HL-60/S4 treated with phorbol 12-myristate 13-acetate at 8.2 ng/mL for 4 days and 3 days (cell line): ENCODE results near the gene THOC6.
"Not testable (repeated sequence)": the region's sequence is repeated elsewhere in the genome, so short reads cannot be mapped to it uniquely, and the experiment has no call there.

ENCODE experiments used
- in situ Hi-C: fragments of 300-500 bp; cut with MboI; formaldehyde crosslinking; loops from 2 replicates; pipeline ENCODE4 v1.15.0; 2022; ENCODE audit warnings: low sequenced_read_pairs

Gene THOC6

DNA sequence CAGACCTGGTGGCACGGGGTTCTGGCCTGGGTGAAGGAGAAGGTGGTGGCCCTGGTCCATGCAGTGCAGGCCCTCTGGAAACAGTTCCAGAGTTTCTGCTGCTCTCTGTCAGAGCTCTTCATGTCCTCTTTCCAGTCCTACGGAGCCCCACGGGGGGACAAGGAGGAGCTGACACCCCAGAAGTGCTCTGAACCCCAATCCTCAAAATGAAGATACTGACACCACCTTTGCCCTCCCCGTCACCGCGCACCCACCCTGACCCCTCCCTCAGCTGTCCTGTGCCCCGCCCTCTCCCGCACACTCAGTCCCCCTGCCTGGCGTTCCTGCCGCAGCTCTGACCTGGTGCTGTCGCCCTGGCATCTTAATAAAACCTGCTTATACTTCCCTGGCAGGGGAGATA, 45.3 kb downstream of the THOC6 start:
- in situ Hi-C loops, result not testable (repeated sequence)

DNA sequence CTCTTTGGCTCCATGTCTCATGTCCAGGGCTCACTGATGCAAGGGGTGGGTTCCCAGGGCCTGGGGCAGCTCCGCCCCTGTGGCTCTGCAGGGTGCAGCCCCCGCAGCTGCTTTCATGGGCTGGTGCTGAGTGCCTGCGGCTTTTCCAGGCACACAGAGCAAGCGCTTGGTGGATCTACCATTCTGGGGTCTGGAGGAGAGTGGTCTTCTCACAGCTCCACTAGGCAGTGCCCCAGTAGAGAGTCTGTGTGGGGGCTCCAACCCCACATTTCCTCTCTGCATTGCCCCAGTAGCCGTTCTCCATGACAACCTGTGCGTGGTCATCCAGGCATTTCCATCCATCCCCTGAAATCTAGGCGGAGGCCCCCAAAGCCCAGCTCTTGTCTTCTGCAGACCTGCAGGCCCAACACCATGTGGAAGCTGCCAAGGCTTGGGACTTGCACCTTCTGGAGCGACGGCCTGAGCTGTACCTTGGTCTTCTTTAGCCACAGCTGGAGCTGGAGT, 46.8 kb downstream of the THOC6 start:
- in situ Hi-C loops, result no loop called here

DNA sequence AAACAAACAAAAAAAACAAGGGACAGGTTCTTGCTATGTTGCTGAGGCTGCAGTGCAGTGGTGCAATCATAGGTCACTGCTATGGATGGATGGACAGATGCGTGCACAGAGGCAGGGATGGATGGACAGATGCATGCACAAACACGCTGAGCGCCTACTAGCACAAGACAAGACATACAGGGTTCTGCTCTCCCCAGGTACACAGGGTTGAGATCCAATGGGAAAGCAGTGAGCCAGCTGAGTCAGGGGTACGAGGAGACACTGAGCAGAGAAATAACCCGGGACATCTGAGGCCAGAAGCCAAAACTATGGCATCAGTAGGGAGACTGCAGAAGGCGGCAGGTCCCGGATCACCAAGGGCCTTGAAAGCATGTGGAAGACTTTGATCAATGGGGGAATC, 47.8 kb downstream of the THOC6 start:
- in situ Hi-C loops, result no loop called here

DNA sequence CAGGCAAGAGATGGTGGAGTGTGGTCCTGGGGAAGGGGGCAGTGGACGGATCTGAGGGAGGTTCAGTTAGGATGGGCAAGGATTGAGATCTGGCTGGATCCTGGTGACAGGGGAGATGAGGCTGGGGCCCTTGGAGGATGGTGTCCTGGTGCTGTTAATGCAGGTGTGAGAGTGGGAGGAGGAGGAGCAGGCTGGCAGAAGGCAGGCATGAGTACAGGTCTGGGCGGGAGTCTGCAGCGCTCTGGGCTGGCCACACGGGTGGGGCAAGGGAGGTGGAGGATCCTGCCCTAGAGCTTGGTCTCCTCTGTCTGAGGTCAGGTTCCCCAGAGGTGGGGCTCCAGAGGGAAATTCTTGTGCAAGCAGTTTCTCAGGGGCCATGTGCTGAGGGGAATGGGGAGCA, 48.3 kb downstream of the THOC6 start:
- in situ Hi-C loops, result not testable (repeated sequence)

DNA sequence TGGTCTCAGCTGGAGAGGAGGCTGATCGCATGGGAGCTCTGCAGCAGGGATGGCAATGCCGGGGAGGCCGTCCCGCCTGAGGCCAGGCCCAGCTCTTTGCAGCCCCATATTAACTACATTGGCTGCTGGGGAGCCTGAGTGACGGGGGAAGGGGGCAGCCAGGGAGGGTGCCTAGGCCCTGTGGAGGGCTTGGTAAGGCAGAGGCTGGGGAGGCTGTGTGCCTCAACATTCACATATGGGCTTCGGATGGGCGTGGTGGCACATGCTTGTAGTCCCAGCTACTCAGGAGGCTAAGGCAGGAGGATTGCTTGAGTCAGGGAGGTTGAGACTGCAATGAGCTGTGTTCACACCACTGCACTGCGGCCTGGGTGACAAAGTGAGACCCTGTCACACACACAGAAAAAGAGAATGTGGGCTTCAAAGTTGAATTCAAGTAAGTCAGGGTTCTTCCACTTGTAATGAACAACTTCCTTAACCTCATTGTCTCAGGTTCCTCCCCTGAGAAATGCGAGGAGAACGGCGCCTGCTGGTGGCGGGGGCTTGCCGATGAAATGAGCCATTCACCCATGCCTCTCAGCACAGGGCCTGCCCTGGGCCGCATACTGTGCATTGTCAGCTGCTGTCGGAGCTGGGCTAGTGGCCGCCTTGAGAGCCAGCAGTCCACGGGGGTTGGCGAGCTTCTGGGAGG, 48.9 kb downstream of the THOC6 start:
- in situ Hi-C loops, result not testable (repeated sequence)

DNA sequence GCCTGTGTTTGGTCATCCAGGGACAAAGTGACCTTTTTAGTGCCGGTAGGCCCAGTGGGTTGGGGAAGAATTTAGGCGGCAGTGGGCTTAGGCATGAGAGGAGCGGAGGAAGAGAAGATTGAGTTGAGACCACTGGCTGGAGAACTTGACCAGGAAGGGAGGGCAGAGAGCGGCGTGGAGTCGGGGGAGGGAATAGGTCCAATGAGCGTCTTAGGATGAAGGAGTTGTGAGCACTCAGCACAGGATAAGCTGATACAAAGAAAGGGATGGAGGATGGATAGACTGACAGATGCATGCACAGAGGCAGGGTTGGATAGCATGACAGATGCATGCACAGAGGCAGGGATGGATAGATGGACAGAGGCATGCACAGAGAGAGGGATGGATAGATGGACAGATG, 49.6 kb downstream of the THOC6 start:
- in situ Hi-C loops, result no loop called here

DNA sequence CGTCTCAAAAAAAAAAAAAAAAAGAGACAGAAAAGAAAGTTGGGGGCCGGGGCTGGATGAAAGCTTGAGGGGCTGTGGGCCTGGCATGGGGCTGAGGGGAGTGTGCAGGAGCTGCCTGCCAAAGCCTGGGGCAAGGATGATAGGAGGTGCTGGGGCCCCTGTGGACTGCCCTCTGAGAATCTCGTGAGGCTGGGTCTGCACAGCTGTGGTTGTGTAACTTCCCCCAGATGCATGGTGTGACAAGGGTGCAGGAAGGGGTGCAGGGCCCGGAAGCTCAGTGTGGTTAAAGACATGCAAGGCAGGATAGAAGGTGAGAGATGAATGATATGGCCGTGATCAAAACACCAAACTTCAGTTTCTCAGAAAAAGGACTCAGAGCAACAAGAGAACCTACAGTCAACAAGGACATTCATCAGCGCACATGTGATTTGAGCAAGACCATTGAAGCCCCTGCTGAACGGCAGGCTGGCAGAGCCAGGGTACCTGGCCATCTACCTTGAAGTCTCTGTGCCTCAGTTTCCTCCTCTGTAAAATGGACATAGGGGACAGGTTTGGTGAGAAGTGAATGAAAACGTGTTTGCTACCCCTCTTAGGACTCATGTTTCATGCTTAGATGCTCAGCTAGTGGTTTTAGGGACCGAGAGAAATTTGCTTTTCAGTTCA, 51.2 kb downstream of the THOC6 start:
- in situ Hi-C loops, result no loop called here

DNA sequence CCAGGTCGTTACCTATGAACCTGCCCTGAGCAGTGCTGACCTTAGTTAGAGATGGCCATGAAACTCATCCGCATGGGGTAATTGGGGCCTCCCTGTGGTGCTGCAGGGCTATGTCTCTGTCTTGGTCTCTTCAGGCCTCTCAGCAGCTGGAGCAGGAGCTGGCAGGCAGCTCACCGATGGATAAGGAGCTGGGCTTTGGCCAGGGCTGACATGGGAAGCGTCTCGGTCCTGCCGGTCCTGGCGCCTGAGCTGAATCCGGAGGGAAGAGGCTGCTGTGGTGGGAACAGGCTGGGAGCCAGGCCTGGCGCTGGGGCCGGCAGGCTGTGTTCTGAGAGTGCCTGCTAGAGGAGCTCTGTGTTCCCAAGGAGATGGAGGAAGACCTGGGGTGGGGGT, 51.7 kb downstream of the THOC6 start:
- in situ Hi-C loops, result no loop called here

DNA sequence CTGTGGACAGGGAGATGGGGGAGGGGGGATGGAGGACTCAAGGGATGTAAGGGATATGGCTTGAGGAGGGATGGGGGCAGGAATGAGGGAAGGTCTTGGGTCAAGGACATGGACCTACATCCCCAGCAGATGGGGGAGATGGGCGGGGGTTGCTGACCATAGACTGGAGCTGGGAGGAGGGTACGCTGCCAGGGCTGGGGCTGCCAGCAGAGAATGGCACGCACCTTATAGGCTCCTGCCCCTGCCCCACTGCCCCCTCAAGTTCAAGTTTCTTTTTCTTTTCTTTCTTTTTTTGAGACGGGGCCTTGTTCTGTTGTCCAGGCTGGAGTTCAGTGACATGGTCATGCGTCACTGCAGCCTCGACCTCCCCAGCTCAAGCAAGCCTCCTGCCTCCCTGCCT, 52.1 kb downstream of the THOC6 start:
- in situ Hi-C loops, result not testable (repeated sequence)

DNA sequence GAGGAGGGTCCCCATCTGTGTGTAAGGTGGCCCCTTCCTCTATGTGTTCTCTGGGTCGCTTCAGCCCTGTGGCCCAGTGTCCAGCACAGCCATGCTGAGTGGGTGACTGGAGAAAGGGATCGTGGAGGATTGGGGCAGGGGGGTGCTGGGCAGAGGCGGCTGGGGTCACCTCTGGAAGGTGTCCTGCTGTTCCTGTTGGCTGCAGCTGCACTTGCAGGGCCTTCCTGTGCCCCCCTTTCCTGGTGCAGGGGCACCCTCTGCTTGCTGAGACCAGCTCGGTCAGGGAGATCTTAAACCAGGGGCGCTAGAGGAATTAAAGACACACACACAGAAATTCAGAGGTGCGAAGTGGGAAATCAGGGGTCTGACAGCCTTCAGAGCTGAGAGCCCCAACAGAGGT, 52.7 kb downstream of the THOC6 start:
- in situ Hi-C loops, result no loop called here
